HG03095 (cell line): ENCODE data around the gene ICA1L.

ENCODE experiments used
- ATAC-seq: cut with Tn5 transposase; IDR thresholded peaks from one replicate; pipeline ENCODE4 v1.9.1; 2021; ENCODE audit warnings: moderate library complexity; ENCODE audit not compliant: unreplicated experiment

The ICA1L gene

GRCh38 chr2:202786842-202787241 lies 84.7 kb downstream of the ICA1L start:
- ATAC-seq, result no peak

- no peak for ATAC-seq
Measured at GRCh38 chr2:202782940-202783558, 88.5 kb downstream of the ICA1L start.

- peak; percentile 91 for ATAC-seq
Measured at GRCh38 chr2:202780514-202781021, 91.0 kb downstream of the ICA1L start.

GRCh38 chr2:202778217-202778616 lies 93.3 kb downstream of the ICA1L start:
- ATAC-seq, result no peak

GRCh38 chr2:202774104-202774503 lies 97.5 kb downstream of the ICA1L start:
- no peak for ATAC-seq

GRCh38 chr2:202773301-202773973 lies 98.1 kb downstream of the ICA1L start:
- ATAC-seq, result no peak

- no peak for ATAC-seq
Measured at GRCh38 chr2:202771741-202772460, 99.7 kb downstream of the ICA1L start.

- ATAC-seq, result no peak
Measured at GRCh38 chr2:202771336-202771735, 100.2 kb downstream of the ICA1L start.

- ATAC-seq, result no peak
Measured at GRCh38 chr2:202769201-202769600, 102.4 kb downstream of the ICA1L start.

- ATAC-seq, result no peak
Measured at GRCh38 chr2:202768273-202768672, 103.3 kb downstream of the ICA1L start.

- ATAC-seq, result no peak
Measured at GRCh38 chr2:202765436-202765835, 106.1 kb downstream of the ICA1L start.

GRCh38 chr2:202764991-202765390 lies 106.6 kb downstream of the ICA1L start:
- ATAC-seq, result no peak

- ATAC-seq, result no peak
Measured at GRCh38 chr2:202763916-202764315, 107.7 kb downstream of the ICA1L start.

GRCh38 chr2:202762556-202762955 lies 109.0 kb downstream of the ICA1L start:
- ATAC-seq, result no peak

GRCh38 chr2:202760848-202761247 lies 110.7 kb downstream of the ICA1L start:
- no peak for ATAC-seq

GRCh38 chr2:202758604-202759003 lies 113.0 kb downstream of the ICA1L start:
- no peak for ATAC-seq

- no peak for ATAC-seq
Measured at GRCh38 chr2:202758128-202758527, 113.4 kb downstream of the ICA1L start.

- ATAC-seq, result no peak
Measured at GRCh38 chr2:202757339-202757738, 114.2 kb downstream of the ICA1L start.

GRCh38 chr2:202756598-202756997 lies 115.0 kb downstream of the ICA1L start:
- no peak for ATAC-seq

GRCh38 chr2:202754936-202755335 lies 116.6 kb downstream of the ICA1L start:
- no peak for ATAC-seq

- no peak for ATAC-seq
Measured at GRCh38 chr2:202752071-202752470, 119.5 kb downstream of the ICA1L start.
